GM06990 (cell line): ENCODE measurements around the gene SERPINA12.

Source experiments
- DNase-seq: peaks from one replicate; pipeline ENCODE4 v3.0.0-alpha.2; 2011; ENCODE audit not compliant: insufficient read length; ENCODE audit errors: extremely low read depth
- H3K27me3 ChIP-seq: replicated peaks from 2 replicates; pipeline ENCODE4 v1.6.0; 2011; ENCODE audit warnings: low read length; ENCODE audit not compliant: control insufficient read depth, insufficient read depth
- H3K36me3 ChIP-seq: 2 replicates; pipeline ENCODE4 v1.5.1; 2011; ENCODE audit warnings: low read length; ENCODE audit not compliant: control insufficient read depth, insufficient read depth
- H3K4me3 ChIP-seq: replicated peaks from 2 replicates; pipeline ENCODE4 v1.5.1; 2011; ENCODE audit warnings: low read depth, mild to moderate bottlenecking, control low read depth, low read length
- TF ChIP-seq, protein P1 (sequence below): IDR thresholded peaks from 2 replicates; pipeline ENCODE4 v1.5.1; 2011; ENCODE audit warnings: low read length, control low read depth, mild to moderate bottlenecking, inconsistent platforms; ENCODE audit not compliant: insufficient read depth, poor library complexity, severe bottlenecking

Gene SERPINA12

DNA sequence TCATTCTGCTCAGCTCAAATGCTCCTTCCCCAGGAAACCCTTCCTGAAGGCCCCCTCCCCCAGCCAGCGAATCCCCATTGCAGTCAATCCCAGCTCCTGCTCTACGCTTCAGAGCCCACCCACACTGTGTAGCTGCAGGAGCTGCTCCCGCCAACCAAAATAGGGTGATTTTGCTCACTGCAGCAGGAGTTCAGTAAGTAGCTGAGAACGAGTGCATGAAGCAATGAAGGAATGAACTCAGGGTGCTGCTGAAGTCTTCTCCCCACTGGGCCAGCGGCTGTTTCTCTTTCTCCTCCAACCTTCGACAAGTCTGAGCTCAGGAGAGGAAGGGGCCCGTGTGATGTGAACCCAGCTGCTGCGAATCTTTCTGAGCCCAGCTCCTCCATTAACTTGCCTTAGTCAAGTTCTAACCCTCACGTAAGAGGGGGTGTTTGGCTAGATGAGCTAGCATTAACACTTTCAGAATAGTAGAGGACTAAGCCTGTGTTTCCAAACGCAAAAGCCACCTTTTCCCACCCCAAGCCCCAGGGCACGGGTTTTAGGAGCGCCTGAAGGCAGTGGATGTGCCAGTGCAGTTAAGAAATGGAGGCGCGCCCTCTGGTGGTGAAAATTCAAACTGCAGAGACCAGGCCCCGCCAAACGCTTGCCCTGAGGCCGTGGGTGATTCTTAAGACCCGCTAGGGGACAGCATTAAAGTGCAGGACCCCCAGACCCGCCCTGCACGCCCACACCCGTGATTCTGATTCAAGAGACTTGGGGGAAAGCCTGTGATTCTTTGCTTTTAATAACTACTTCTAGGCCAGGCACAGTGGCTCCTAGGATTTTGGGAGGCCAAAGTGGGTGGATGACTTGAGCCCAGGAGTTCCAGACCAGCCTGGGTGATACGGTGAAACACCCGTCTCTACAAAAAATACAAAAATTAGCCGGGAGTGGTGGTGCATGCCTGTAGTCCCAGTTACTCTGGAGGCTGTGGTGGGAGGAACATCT lies 40.0 kb upstream of the SERPINA12 start:
- TF ChIP-seq, protein P1, sequence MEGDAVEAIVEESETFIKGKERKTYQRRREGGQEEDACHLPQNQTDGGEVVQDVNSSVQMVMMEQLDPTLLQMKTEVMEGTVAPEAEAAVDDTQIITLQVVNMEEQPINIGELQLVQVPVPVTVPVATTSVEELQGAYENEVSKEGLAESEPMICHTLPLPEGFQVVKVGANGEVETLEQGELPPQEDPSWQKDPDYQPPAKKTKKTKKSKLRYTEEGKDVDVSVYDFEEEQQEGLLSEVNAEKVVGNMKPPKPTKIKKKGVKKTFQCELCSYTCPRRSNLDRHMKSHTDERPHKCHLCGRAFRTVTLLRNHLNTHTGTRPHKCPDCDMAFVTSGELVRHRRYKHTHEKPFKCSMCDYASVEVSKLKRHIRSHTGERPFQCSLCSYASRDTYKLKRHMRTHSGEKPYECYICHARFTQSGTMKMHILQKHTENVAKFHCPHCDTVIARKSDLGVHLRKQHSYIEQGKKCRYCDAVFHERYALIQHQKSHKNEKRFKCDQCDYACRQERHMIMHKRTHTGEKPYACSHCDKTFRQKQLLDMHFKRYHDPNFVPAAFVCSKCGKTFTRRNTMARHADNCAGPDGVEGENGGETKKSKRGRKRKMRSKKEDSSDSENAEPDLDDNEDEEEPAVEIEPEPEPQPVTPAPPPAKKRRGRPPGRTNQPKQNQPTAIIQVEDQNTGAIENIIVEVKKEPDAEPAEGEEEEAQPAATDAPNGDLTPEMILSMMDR: peak; percentile 86
- H3K4me3 ChIP-seq: no peak overlapping the region
- H3K36me3 ChIP-seq: no peaks in the 10 kb centered on the region
- DNase-seq: peak; percentile 41
- no peaks in the 10 kb centered on the region for H3K27me3 ChIP-seq

DNA sequence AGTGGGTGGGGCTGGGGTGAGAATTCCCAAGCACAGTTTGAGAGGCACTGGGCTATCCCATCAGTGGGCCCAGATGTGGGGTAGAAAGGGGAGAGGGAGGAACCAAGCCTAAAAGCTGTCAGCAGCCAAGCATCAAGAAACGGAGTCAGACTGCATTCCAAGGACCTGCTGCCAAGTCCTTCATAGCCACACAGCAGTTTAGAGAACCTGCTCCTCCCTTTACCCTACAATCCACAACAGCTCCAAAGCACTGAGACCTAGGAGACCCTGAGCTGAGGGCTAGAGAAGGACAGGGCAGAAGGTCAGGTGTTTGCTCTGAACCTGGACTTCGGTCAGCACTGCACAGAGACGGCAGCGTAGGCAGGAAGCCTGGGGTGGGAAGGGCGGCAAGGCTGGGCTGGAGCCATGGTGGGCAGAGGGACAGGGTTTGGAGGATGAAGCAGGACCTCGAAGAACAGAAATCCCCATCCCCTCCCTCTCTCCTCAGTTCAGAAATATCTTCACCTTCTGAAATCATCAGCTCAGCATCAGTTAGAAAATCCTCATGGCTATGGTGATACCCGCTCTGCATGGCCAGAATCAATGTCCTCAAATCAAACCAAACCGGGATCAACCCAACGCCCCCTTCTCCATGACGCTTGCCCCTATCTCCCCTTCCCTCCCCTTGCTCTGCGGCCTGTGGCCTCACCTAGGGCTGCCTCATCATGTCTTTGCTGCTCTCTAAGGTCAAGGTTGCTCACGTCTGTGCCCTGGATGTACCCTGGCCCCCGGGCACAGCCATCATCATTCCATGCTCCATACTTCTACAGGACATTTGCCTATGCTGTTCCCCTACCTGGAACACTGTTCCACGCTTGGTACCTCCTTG lies 39.1 kb upstream of the SERPINA12 start:
- TF ChIP-seq, protein P1: no peak
- Histone ChIP-seq H3K36me3 (no peaks in the 10 kb centered on the region), H3K27me3 (no peaks in the 10 kb centered on the region), H3K4me3 (no peak overlapping the region)
- no peak for DNase-seq

DNA sequence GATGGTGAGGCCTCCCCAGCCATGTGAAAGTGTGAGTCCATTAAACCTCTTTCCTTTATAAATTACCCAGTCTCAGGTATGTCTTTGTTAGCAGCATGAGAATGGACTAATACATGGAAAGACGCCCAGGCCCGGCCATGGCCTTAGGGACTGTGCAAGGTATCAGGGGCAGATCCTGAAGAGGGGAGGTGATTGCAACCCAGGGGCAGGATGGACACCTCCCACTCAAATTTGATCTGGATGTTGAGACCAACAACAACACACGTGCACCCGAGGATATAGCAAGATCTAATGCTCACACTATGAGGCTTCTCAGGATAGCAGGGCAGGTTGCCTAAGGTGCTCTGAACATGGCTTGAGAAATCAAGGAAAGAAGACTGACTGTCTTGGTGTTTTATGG lies 38.5 kb upstream of the SERPINA12 start:
- TF ChIP-seq, protein P1: no peak
- no peak for DNase-seq
- Histone ChIP-seq H3K36me3 (no peaks in the 10 kb centered on the region), H3K27me3 (no peaks in the 10 kb centered on the region), H3K4me3 (no peak overlapping the region)

DNA sequence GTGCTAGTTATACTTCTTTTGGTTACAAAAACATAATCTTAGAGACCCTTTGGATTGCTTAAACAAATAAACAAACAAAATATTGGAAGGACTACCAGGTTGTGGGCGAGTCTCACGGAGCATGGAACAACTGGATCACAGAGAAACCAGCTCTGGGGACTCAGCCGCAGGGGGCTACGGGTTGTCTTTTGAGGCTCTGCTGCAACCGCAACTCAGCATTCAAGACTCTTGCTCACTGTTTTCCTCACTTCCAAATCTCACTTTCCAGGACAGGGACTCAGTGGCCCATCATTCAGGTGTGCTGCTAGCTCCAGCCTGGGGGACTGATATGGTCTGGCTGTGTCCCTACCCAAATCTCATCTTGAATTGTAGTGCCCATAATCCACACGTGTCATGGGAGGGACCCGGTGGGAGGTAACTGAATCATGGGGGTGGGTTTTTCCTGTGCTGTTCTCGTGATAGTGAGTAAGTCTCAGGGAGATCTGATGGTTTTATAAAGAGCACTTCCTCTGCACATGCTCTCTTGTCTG lies 37.9 kb upstream of the SERPINA12 start:
- DNase-seq: no peak
- H3K27me3 ChIP-seq: no peaks in the 10 kb centered on the region
- H3K4me3 ChIP-seq: no peak overlapping the region
- H3K36me3 ChIP-seq: no peaks in the 10 kb centered on the region
- TF ChIP-seq, protein P1: no peak

DNA sequence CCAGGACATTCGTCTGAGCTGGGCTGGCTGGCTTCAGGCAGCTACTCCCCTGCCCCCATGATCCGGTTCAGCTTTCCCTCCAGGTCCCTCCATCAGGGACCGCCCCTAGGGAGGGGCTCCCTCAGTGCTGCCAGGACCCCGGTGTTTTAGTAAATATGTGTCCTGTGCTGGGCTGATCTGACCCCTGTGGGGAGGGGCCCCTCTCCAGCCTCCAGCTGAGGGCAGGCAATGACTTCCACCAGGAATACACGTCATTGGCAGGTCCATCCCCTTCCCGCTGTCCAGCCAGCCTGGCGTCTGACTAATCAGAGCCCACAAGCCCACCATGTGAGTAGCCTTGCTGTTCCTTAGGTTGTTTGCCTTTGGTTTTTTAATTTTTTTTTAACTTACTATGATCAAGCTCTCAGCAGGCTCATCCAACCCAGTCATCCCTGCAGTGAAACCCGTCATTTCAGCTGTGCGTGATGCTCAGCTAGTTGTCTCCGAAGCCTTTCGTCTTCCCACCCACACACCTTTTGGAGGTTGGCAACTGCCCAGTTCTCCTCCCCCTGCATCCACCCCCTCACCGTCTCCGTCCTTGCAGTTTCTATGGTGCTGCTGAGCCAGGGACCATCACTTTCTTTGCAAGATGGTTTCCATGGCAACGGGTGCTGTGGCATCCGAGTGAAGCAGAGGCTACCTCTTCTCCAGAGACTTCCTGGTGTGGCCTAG lies 36.0 kb upstream of the SERPINA12 start:
- H3K36me3 ChIP-seq: no peaks in the 10 kb centered on the region
- TF ChIP-seq, protein P1: no peak
- no peak overlapping the region for H3K4me3 ChIP-seq
- H3K27me3 ChIP-seq: no peaks in the 10 kb centered on the region
- no peak for DNase-seq
